HepG2 (cell line): ENCODE data around the gene IL1R1. TPM values are rescaled to one million over a fixed set of nuclear protein-coding genes. Genes with fewer than 3 reads are reported as not detected.

ENCODE experiments used
- AFF4 ChIP-seq: sonication (generic); formaldehyde crosslinking; IDR thresholded peaks from 2 replicates; pipeline ENCODE4 v1.4.0; 2020; ENCODE audit warnings: missing genetic modification reagents
- FOXO4 ChIP-seq: sonication (generic); formaldehyde crosslinking; conservative IDR thresholded peaks from 2 replicates; pipeline ENCODE4 v1.8.1; 2023; ENCODE audit warnings: missing genetic modification reagents
- JUNB ChIP-seq: sonication (generic); formaldehyde crosslinking; IDR thresholded peaks from 2 replicates; pipeline ENCODE4 v1.8.0; 2022; ENCODE audit warnings: missing genetic modification reagents, mild to moderate bottlenecking, borderline replicate concordance
- KDM1A ChIP-seq: IDR thresholded peaks from 2 replicates; pipeline ENCODE4 v1.6.1; 2016; ENCODE audit warnings: missing compliant biosample characterization
- MEIS1 ChIP-seq: sonication (generic); formaldehyde crosslinking; IDR thresholded peaks from 2 replicates; pipeline ENCODE4 v1.9.0; 2021; ENCODE audit warnings: mild to moderate bottlenecking, missing genetic modification reagents, moderate library complexity, borderline replicate concordance
- MEIS2 ChIP-seq: sonication (generic); formaldehyde crosslinking; IDR thresholded peaks from 2 replicates; pipeline ENCODE4 v1.9.0; 2021; ENCODE audit warnings: mild to moderate bottlenecking, missing genetic modification reagents
- MIER2 ChIP-seq: IDR thresholded peaks from 2 replicates; pipeline ENCODE4 v1.6.1; 2016; ENCODE audit warnings: missing biosample characterization, missing genetic modification reagents
- PHF5A ChIP-seq: IDR thresholded peaks from one replicate; pipeline ENCODE4 v1.6.1; 2018; ENCODE audit warnings: low read depth, missing genetic modification reagents; ENCODE audit not compliant: unreplicated experiment
- POGZ ChIP-seq: sonication (generic); formaldehyde crosslinking; IDR thresholded peaks from 2 replicates; pipeline ENCODE4 v1.4.0; 2020; ENCODE audit warnings: mild to moderate bottlenecking, missing genetic modification reagents
- PTBP1 ChIP-seq: fragments of 200-400 bp; formaldehyde crosslinking; IDR thresholded peaks from 2 replicates; pipeline ENCODE4 v1.6.1; 2018; ENCODE audit warnings: low read length, low read depth; ENCODE audit not compliant: poor library complexity, severe bottlenecking
- SIX4 ChIP-seq: sonication (generic); formaldehyde crosslinking; IDR thresholded peaks from 2 replicates; pipeline ENCODE4 v1.4.0; 2020; ENCODE audit warnings: missing genetic modification reagents
- SMAD9 ChIP-seq: sonication (generic); formaldehyde crosslinking; IDR thresholded peaks from 2 replicates; pipeline ENCODE4 v1.5.1; 2020; ENCODE audit warnings: mild to moderate bottlenecking, missing genetic modification reagents
- TARDBP ChIP-seq: sonication (generic); formaldehyde crosslinking; IDR thresholded peaks from 2 replicates; pipeline ENCODE4 v1.8.0; 2022; ENCODE audit warnings: mild to moderate bottlenecking, missing genetic modification reagents
- THAP11 ChIP-seq: IDR thresholded peaks from 2 replicates; pipeline ENCODE4 v1.6.1; 2016; ENCODE audit warnings: missing biosample characterization, missing genetic modification reagents
- ZBTB38 ChIP-seq: sonication (generic); formaldehyde crosslinking; IDR thresholded peaks from 2 replicates; pipeline ENCODE4 v1.5.1; 2020; ENCODE audit warnings: mild to moderate bottlenecking, missing genetic modification reagents
- ZBTB44 ChIP-seq: sonication (generic); formaldehyde crosslinking; IDR thresholded peaks from 2 replicates; pipeline ENCODE4 v1.4.0; 2020; ENCODE audit warnings: missing genetic modification reagents
- ZMYM4 ChIP-seq: sonication (generic); formaldehyde crosslinking; IDR thresholded peaks from 2 replicates; pipeline ENCODE4 v1.8.1; 2023; ENCODE audit warnings: mild to moderate bottlenecking, missing genetic modification reagents
- ZNF333 ChIP-seq: sonication (generic); formaldehyde crosslinking; IDR thresholded peaks from 2 replicates; pipeline ENCODE4 v1.4.0; 2020; ENCODE audit warnings: mild to moderate bottlenecking, missing genetic modification reagents, borderline replicate concordance
- ZNF383 ChIP-seq: sonication (generic); formaldehyde crosslinking; IDR thresholded peaks from 2 replicates; pipeline ENCODE4 v1.4.0; 2020; ENCODE audit warnings: missing genetic modification reagents, mild to moderate bottlenecking, borderline replicate concordance
- ZNF589 ChIP-seq: sonication (generic); formaldehyde crosslinking; conservative IDR thresholded peaks from 2 replicates; pipeline ENCODE4 v1.8.0; 2022; ENCODE audit warnings: mild to moderate bottlenecking, moderate library complexity, missing genetic modification reagents
- ZNF644 ChIP-seq: IDR thresholded peaks from 2 replicates; pipeline ENCODE4 v1.6.1; 2016; ENCODE audit warnings: low read depth
- ZNF652 ChIP-seq: IDR thresholded peaks from 2 replicates; pipeline ENCODE4 v1.6.1; 2016; ENCODE audit warnings: low read depth, borderline replicate concordance
- ZNF678 ChIP-seq: sonication (generic); formaldehyde crosslinking; IDR thresholded peaks from 2 replicates; pipeline ENCODE4 v1.4.0; 2020; ENCODE audit warnings: mild to moderate bottlenecking, missing genetic modification reagents
- ZNF768 ChIP-seq: sonication (generic); formaldehyde crosslinking; IDR thresholded peaks from 2 replicates; pipeline ENCODE4 v1.4.0; 2020; ENCODE audit warnings: missing genetic modification reagents
- ZNF891 ChIP-seq: sonication (generic); formaldehyde crosslinking; IDR thresholded peaks from 2 replicates; pipeline ENCODE4 v1.5.0; 2020; ENCODE audit warnings: mild to moderate bottlenecking, missing genetic modification reagents
- polyA plus RNA-seq, 8 experiments: library from polyadenylated mRNA; depleted of rRNA in 3 of 8; stranded (reverse) in 7 of 8; unstranded in 1 of 8; fragments of >200 nt; fragmentation: Illumina TruSeq in 4 of 8; extraction: Trizol in 4 of 8; gene quantifications; 2 replicates each; pipeline versions ENCODE4 v1.2.1 to v1.2.3, GENCODE V29; 2011 to 2016; ENCODE audit warnings: low read depth in 4 of 8, missing spikeins in 1 of 8, mixed read lengths in 1 of 8; ENCODE audit not compliant: insufficient read depth in 1 of 8
- total RNA-seq, 5 experiments: library from RNA; depleted of rRNA; stranded (reverse); fragments of >200 nt; fragmentation: Illumina TruSeq; extraction: Trizol; gene quantifications; 2 replicates each; pipeline ENCODE4 v1.2.3, GENCODE V29; 2016; ENCODE audit warnings: low read depth in 1 of 5

The IL1R1 gene
- total and polyA plus RNA-seq, 2 of the 13 experiments (the other 11 are each of a cell fraction or from before 2014, with no cell fraction given) = 38.0 to 93.1 TPM

GRCh38 chr2:102190430-102191107 lies 48.0 kb downstream of the IL1R1 start (continued):
- no peak for TF ChIP-seq ZNF678
- no peak for TF ChIP-seq ZNF383
- TF ChIP-seq SIX4 (CRISPR knock-in tag) = no peak
- 0 out of 2 replicates have a peak, but pooled peaks have one; percentile 30 for TF ChIP-seq ZBTB38 (CRISPR knock-in tag)
- TF ChIP-seq SMAD9 (CRISPR knock-in tag) = 0 out of 2 replicates have a peak, but pooled peaks have one; percentile 42
- TF ChIP-seq JUNB (CRISPR knock-in tag) = no peak
- 0 out of 2 replicates have a peak, but pooled peaks have one; percentile 32 for TF ChIP-seq MIER2
- TF ChIP-seq ZNF644 = no peak
- peak; percentile 30 for TF ChIP-seq PHF5A
- TF ChIP-seq THAP11 = peak; percentile 55; the same call in 1 of the 2 replicates
- peak; percentile 88 for TF ChIP-seq ZMYM4 (CRISPR knock-in tag)
- TF ChIP-seq ZNF768 = no peak
- no peak for TF ChIP-seq KDM1A (CRISPR knock-in tag)
- TF ChIP-seq MEIS2 (CRISPR knock-in tag) = no peak
- no peak; the same call in 1 of the 2 replicates for TF ChIP-seq ZNF589 (CRISPR knock-in tag)
- TF ChIP-seq FOXO4 (CRISPR knock-in tag) = no peak
- no peak for TF ChIP-seq ZNF891
- TF ChIP-seq POGZ (CRISPR knock-in tag) = peak; percentile 72
- TF ChIP-seq PTBP1 = no peak
- no peak for TF ChIP-seq ZNF652
- no peak for TF ChIP-seq AFF4 (CRISPR knock-in tag)
- TF ChIP-seq ZNF333 (CRISPR knock-in tag) = no peak
- no peak for TF ChIP-seq MEIS1 (CRISPR knock-in tag)
- TF ChIP-seq ZBTB44 (CRISPR knock-in tag) = no peak
- peak; percentile 50; the same call in 1 of the 2 replicates for TF ChIP-seq TARDBP (CRISPR knock-in tag)
